NB4 (cell line): ENCODE measurements around the gene CXCR2.
"Not testable (repeated sequence)": the region's sequence is repeated elsewhere in the genome, so short reads cannot be mapped to it uniquely, and the experiment has no call there.

Experiments used
- DNase-seq: peaks from one replicate; pipeline ENCODE4 v3.0.0; 2010; ENCODE audit warnings: low read depth
- H3K4me3 ChIP-seq: one replicate; pipeline ENCODE4 v1.5.1; 2011; ENCODE audit warnings: mild to moderate bottlenecking, low read depth, low read length, moderate library complexity
- MYC ChIP-seq: IDR thresholded peaks from 2 replicates; pipeline ENCODE4 v1.6.1; 2011; ENCODE audit warnings: low read depth, low read length
- POLR2A ChIP-seq: IDR thresholded peaks from 2 replicates; pipeline ENCODE4 v1.6.1; 2011; ENCODE audit warnings: mild to moderate bottlenecking; ENCODE audit not compliant: insufficient read length; ENCODE audit errors: extremely low read depth
- TF ChIP-seq, protein P1 (sequence below): IDR thresholded peaks from 2 replicates; pipeline ENCODE4 v1.6.1; 2011; ENCODE audit warnings: low read depth, low read length
- TF ChIP-seq, protein P2 (sequence below): IDR thresholded peaks from one replicate; pipeline ENCODE4 v1.5.1; 2012; ENCODE audit warnings: low read depth, low read length

The CXCR2 gene

DNA sequence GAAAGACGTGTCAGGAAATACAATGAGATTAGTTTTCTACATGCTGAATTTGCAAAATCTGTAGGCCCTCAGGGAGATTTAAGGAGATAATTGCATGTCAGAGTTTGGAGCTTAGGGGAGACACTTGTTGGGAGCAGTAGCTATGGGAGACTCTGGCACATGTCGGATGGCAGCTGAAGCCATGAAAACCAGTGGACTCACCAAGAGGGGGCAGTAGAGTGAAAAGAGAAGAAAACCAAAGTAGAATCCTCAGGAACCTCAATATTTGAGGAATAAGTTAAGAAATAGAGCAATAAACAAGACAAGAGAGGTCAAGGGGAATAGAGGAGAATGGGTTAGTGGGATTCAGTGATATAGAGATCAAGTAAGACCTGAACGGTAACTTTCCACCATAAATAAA lies 31.9 kb upstream of the CXCR2 start:
- H3K4me3 ChIP-seq, result no peak overlapping the region
- DNase-seq, result no peak
- TF ChIP-seq POLR2A, result no peak
- TF ChIP-seq, protein P1, sequence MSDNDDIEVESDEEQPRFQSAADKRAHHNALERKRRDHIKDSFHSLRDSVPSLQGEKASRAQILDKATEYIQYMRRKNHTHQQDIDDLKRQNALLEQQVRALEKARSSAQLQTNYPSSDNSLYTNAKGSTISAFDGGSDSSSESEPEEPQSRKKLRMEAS, result no peak
- TF ChIP-seq, protein P2, sequence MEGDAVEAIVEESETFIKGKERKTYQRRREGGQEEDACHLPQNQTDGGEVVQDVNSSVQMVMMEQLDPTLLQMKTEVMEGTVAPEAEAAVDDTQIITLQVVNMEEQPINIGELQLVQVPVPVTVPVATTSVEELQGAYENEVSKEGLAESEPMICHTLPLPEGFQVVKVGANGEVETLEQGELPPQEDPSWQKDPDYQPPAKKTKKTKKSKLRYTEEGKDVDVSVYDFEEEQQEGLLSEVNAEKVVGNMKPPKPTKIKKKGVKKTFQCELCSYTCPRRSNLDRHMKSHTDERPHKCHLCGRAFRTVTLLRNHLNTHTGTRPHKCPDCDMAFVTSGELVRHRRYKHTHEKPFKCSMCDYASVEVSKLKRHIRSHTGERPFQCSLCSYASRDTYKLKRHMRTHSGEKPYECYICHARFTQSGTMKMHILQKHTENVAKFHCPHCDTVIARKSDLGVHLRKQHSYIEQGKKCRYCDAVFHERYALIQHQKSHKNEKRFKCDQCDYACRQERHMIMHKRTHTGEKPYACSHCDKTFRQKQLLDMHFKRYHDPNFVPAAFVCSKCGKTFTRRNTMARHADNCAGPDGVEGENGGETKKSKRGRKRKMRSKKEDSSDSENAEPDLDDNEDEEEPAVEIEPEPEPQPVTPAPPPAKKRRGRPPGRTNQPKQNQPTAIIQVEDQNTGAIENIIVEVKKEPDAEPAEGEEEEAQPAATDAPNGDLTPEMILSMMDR, result peak; percentile 37
- TF ChIP-seq MYC, result no peak

DNA sequence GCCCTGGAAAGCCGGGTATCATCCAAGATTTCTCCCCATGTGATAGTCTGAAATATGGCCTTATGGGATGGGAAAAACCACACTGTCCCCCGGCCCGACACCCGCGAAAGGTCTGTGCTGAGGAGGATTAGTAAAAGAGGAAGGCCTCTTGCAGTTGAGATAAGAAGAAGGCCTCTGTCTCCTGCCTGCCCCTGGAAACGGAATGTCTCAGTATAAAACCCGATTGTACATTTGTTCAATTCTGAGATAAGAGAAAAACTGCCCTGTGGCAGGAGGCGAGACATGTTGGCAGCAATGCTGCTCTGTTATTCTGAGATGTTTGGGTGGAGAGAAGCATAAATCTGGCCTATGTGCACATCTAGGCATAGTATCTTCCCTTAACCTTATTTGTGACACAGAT lies 30.0 kb upstream of the CXCR2 start:
- no peak overlapping the region for H3K4me3 ChIP-seq
- no peak for DNase-seq
- TF ChIP-seq POLR2A (no peak), MYC (no peak)
- TF ChIP-seq, protein P1, result no peak
- TF ChIP-seq, protein P2, result no peak

DNA sequence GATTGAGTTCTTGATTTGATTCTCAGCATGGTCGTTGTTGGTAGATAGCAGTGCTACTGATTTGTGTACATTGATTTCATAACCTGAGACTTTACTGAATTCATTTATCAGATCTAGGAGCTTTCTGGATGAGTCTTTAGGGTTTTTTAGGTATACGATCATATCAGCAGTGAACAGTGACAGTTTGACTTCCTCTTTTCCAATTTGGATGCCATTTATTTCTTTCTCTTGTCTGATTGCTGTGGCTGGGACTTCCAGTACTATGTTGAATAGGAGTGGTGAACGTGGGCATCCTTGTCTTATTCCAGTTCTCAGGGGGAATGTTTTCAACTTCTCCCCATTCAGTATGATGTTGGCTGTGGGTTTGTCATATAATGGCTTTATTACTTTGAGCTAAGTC lies 27.9 kb upstream of the CXCR2 start:
- no peak overlapping the region for H3K4me3 ChIP-seq
- DNase-seq, result no peak
- TF ChIP-seq POLR2A, result no peak
- TF ChIP-seq, protein P1, result no peak
- TF ChIP-seq, protein P2, result no peak
- no peak for TF ChIP-seq MYC

DNA sequence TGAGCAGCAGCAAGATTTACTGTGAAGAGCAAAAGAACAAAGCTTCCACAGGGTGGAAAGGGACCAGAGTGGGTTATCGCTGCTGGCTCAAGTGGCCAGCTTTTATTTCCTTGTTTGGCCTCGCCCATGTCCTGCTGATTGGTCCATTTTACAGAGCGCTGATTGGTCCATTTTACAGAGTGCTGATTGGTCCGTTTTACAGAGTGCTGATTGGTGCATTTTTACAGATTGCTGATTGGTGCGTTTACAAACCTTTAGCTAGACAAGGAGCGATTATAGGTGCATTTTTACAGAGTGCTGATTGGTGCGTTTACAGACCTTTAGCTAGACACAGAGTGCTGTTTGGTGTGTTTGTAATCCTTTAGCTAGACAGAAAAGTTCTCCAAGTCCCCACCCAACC lies 17.0 kb upstream of the CXCR2 start:
- not testable (repeated sequence) for H3K4me3 ChIP-seq, DNase-seq

DNA sequence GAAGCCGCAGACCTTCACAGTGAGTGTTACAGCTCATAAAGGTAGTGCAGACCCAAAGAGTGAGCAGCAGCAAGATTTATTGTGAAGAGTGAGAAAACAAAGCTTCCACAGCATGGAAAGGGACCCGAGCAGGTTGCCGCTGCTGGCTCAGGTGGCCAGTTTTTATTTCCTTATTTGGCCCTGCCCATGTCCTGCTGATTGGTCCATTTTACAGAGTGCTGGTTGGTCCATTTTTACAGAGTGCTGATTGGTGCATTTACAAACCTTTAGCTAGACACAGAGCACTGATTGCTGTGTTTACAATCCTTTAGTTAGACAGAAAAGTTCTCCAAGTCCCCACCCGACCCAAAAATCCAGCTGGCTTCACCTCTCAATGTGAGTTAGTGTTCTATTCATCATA lies 4.0 kb upstream of the CXCR2 start:
- not testable (repeated sequence) for DNase-seq, H3K4me3 ChIP-seq

DNA sequence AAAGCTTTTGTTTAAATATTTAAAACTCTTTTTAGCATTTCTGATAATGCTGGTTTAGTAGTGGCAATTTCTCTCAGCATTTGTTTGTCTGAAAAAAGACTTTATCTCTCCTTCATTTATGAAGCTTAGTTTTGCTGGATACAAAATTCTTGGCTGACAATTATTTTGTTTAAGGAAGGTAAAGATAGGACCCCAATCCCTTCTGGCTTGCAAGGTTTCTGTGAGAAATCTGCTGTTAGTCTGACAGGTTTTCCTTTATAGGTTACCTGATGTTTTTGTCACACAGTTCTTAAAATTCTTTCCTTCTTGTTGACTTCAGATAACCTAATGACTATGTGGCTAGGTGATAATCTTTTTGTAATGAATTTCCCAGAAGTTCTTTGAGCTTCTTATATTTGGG lies 3.5 kb upstream of the CXCR2 start:
- not testable (repeated sequence) for H3K4me3 ChIP-seq, DNase-seq

DNA sequence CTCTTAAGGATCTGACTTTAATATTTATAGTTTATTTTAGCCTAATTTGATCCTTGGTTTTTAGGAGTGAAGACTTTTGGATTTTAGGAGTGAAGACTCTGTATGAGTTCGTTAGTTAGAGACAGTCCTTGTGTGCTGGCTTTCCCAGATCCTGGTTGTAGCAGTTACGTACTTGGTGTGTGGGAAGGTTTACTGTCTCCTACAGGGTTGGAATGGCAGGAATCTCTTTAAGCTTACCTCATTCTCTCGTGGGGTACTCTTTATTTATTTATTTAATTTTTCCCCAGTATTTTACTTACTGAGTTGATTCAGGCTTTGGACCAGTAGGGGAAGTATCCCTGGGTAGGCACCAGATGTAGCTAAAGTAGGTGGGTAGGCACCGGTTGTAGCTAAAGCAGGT lies 1.8 kb upstream of the CXCR2 start:
- H3K4me3 ChIP-seq, result no peak overlapping the region
- no peak for DNase-seq
- TF ChIP-seq, protein P1, result no peak
- no peak for TF ChIP-seq MYC
- no peak for TF ChIP-seq POLR2A
- TF ChIP-seq, protein P2, result no peak

DNA sequence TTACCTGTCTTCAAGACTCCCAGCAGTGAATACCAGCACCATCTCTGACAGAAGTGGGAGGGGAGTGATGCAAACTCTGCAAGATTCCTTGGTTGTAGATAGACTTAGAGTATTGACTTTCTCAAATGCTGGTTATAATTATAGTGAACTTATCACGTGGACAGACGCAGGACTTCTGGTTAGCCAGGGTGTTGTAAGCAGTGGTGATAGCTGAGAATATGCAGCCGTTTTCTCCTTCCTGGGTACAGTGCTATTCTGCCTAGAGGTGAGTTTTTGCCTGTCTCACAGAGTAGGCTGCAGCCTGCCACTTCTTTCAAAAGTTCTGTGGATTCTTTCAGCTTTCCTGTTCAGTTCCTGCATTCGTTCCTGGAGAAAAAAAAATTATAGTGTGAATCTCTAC lies 733 bp upstream of the CXCR2 start:
- DNase-seq, result no peak
- H3K4me3 ChIP-seq, result no peak overlapping the region
- TF ChIP-seq, protein P2, result no peak
- TF ChIP-seq, protein P1, result no peak
- TF ChIP-seq POLR2A, result no peak
- no peak for TF ChIP-seq MYC
